ENCODE measurements around the gene SLC12A7.
"Not testable (repeated sequence)": the region's sequence is repeated elsewhere in the genome, so short reads cannot be mapped to it uniquely, and the experiment has no call there.

SLC12A7 gene

GRCh38 chr5:1094670-1095190, 17.1 kb downstream of the SLC12A7 start:
- no peak for DNase-seq

GRCh38 chr5:1093361-1093760, 18.5 kb downstream of the SLC12A7 start:
- no peak for DNase-seq

- DNase-seq: no peak
These were observed 19.7 kb downstream of the SLC12A7 start for GRCh38 chr5:1092122-1092521.

- no peak for DNase-seq
These were observed 20.2 kb downstream of the SLC12A7 start for GRCh38 chr5:1091632-1092031.

- DNase-seq: no peak
These were observed 21.3 kb downstream of the SLC12A7 start for GRCh38 chr5:1090538-1090937.

- DNase-seq: no peak
These were observed 22.2 kb downstream of the SLC12A7 start for GRCh38 chr5:1089621-1090040.

- no peak for DNase-seq
These were observed 22.7 kb downstream of the SLC12A7 start for GRCh38 chr5:1089146-1089545.

- DNase-seq: no peak
These were observed 23.1 kb downstream of the SLC12A7 start for GRCh38 chr5:1088726-1089125.

- DNase-seq: no peak
These were observed 23.8 kb downstream of the SLC12A7 start for GRCh38 chr5:1088031-1088430.

GRCh38 chr5:1087428-1087827, 24.4 kb downstream of the SLC12A7 start:
- DNase-seq: no peak

GRCh38 chr5:1086871-1087270, 25.0 kb downstream of the SLC12A7 start:
- no peak for DNase-seq

- no peak for DNase-seq
These were observed 25.7 kb downstream of the SLC12A7 start for GRCh38 chr5:1086137-1086536.

GRCh38 chr5:1085391-1085790, 26.5 kb downstream of the SLC12A7 start:
- no peak for DNase-seq

GRCh38 chr5:1083823-1084605, 27.8 kb downstream of the SLC12A7 start:
- no peak for DNase-seq

GRCh38 chr5:1083026-1083425, 28.8 kb downstream of the SLC12A7 start:
- not testable (repeated sequence) for DNase-seq

GRCh38 chr5:1081519-1081918, 30.3 kb downstream of the SLC12A7 start:
- no peak for DNase-seq

- no peak for DNase-seq
These were observed 31.4 kb downstream of the SLC12A7 start for GRCh38 chr5:1080432-1080831.

- DNase-seq: no peak
These were observed 31.9 kb downstream of the SLC12A7 start for GRCh38 chr5:1079961-1080360.

- no peak for DNase-seq
These were observed 32.4 kb downstream of the SLC12A7 start for GRCh38 chr5:1079486-1079885.

- DNase-seq: no peak
These were observed 33.0 kb downstream of the SLC12A7 start for GRCh38 chr5:1078851-1079250.

GRCh38 chr5:1078206-1078605, 33.7 kb downstream of the SLC12A7 start:
- no peak for DNase-seq

GRCh38 chr5:1077491-1078020, 34.3 kb downstream of the SLC12A7 start:
- DNase-seq: no peak

- no peak for DNase-seq
These were observed 34.8 kb downstream of the SLC12A7 start for GRCh38 chr5:1077026-1077425.

- no peak for DNase-seq
These were observed 35.5 kb downstream of the SLC12A7 start for GRCh38 chr5:1076406-1076805.

GRCh38 chr5:1075931-1076330, 35.9 kb downstream of the SLC12A7 start:
- DNase-seq: no peak

Measured in NCI-H1417 treated with DMSO at 0.1 percent for 48 hours (cell line).